ENCODE results near the gene SULT1A4. TPM values are rescaled to one million over a fixed set of nuclear protein-coding genes. Genes with fewer than 3 reads are reported as not detected.
"Not testable (repeated sequence)": the region's sequence is repeated elsewhere in the genome, so short reads cannot be mapped to it uniquely, and the experiment has no call there.

Gene SULT1A4
- total and polyA plus RNA-seq, 8 donors, result 9.5 to 48.2 (median 30.6) TPM

DNA sequence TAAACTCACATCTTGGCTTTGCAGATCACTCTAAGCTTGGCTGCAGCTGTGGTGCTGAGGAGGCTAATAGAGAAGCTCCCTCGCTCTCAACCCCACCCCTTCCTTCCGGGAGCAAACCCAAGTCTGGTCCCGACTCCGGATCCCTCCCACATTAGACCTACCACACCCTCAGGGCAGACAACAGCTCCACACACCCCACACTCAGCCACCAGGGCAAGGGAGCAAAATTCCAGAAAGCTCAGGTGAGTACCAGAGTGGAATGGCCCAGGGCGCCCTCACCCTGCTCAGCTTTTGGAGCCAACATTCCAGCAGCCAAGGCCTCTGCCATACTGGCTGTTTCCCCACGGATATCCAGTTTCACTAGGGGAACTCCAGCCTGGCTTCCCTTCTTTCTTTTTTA, 9.9 kb downstream of the SULT1A4 start:
- intact Hi-C loops (cut with DNase I); H3K4me1 ChIP-seq; H3K27me3 ChIP-seq; H3K9me3 ChIP-seq; H3K36me3 ChIP-seq: not testable (repeated sequence)
- peak; percentile 78 for ATAC-seq
- peak in 2 of 4 donors; percentile 76 to 80 for DNase-seq
- peak overlapping the region in 1 of 2 donors; percentile 17 for H3K4me3 ChIP-seq
- H3K27ac ChIP-seq, result peak overlapping the region; percentile 54 to 63

DNA sequence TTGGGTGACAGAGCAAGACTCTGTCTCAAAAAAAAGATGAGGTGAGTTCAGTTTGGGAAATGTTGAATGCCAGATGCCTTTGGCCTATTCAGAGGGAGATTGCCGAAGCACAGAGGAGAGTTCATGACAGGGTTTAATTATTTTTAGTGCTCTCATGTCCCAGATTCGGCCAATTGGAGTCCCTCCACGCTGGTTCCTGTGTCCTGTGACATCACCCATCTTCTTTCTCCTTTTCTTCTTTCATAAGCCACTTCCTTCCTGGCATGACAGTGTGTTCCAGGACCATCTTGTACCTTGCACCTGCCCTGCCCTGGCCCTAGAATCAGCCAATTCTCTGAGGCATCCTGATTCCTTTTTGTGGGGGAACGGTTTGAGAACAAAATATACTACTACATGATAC, 12.4 kb downstream of the SULT1A4 start:
- H3K27ac ChIP-seq; H3K4me1 ChIP-seq; H3K4me3 ChIP-seq; DNase-seq; H3K27me3 ChIP-seq; ATAC-seq; H3K9me3 ChIP-seq; H3K36me3 ChIP-seq; intact Hi-C loops (cut with DNase I): not testable (repeated sequence)

DNA sequence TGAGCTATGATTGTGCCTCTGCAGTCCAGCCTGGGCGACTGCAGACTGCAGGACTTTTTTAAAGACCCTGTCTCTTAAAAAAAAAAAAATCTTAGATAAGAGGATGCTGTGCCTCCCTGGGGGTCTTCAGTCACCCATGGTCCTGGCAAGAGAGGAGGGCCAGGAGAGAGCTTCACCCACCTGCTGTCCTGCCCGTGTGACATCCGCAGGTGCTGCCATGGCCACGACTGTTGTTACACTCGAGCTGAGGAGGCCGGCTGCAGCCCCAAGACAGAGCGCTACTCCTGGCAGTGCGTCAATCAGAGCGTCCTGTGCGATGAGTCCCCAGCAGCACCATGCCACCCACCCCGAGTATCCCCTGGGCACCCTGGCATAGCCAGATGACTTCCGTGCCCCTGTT, 22.6 kb downstream of the SULT1A4 start:
- H3K4me1 ChIP-seq; ATAC-seq; H3K9me3 ChIP-seq; H3K27me3 ChIP-seq; H3K27ac ChIP-seq; H3K36me3 ChIP-seq; H3K4me3 ChIP-seq; intact Hi-C loops (cut with DNase I): not testable (repeated sequence)
- peak in 2 of 4 donors; percentile 27 to 73 for DNase-seq

DNA sequence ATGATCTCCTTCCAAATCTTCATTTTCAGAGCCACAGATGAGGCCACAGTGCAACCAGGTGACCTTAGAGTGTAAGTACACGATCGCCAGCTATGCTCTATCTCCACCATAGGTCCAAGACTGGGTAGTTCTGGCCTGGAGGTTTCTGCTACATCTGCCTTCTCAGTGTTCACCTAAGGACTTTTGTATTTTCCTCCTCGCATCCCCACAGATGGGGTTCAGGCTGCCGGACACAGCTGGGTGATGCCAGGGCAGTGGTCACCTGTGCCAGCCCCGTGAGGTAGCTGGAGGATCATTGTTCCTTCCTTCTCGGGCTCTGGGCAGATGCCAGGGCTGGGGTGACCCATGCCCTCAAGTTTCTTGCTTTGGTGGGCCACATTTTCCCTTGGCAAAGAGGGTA, 46.6 kb downstream of the SULT1A4 start, which contains the start of gene NPIPB12:
Gene NPIPB12 (minus strand): TSS at position 101 of the 400 bp plus-strand sequence.
- intact Hi-C loops (cut with DNase I); H3K9me3 ChIP-seq; H3K4me3 ChIP-seq; H3K4me1 ChIP-seq; H3K36me3 ChIP-seq; DNase-seq; H3K27me3 ChIP-seq; H3K27ac ChIP-seq; ATAC-seq: not testable (repeated sequence)

Other genes with a start within 250 kb of the SULT1A4 start
- gene NPIPB11, start 53.2 kb upstream of the SULT1A4 start, total RNA-seq, result 1 to 10 TPM in 1 of 2 donors, under 1 TPM in 1; 0.32 to 1.2 TPM
- gene NPIPB11, start 53.2 kb upstream of the SULT1A4 start, polyA plus RNA-seq (ENCODE audit: insufficient read length in 6 of 6), result 1 to 10 TPM; 2.7 to 7.6 (median 4.1) TPM
- gene BOLA2, start 5.6 kb upstream of the SULT1A4 start, total RNA-seq, result 1 to 10 TPM; 2.9 to 8.8 TPM
- gene BOLA2, start 5.6 kb upstream of the SULT1A4 start, polyA plus RNA-seq (ENCODE audit: insufficient read length in 6 of 6), result 1 to 10 TPM; 3.9 to 8.3 (median 5.5) TPM
- 10 to 100 TPM; 35.1 to 42.0 TPM for gene SLX1B, start 5.4 kb upstream of the SULT1A4 start, total RNA-seq
- 10 to 100 TPM in 3 of 6 donors, 1 to 10 TPM in 3; 2.0 to 19.9 (median 9.0) TPM for gene SLX1B, start 5.4 kb upstream of the SULT1A4 start, polyA plus RNA-seq (ENCODE audit: insufficient read length in 6 of 6)
- gene NPIPB12, start 46.5 kb downstream of the SULT1A4 start, total RNA-seq, result 10 to 100 TPM; 34.0 to 55.0 TPM
- gene NPIPB12, start 46.5 kb downstream of the SULT1A4 start, polyA plus RNA-seq (ENCODE audit: insufficient read length in 6 of 6), result 100 to 1,000 TPM in 3 of 6 donors, 10 to 100 TPM in 3; 68.2 to 107 (median 93.9) TPM
- gene SPN, start 203.3 kb downstream of the SULT1A4 start, total RNA-seq, result 10 to 100 TPM; 27.7 to 29.1 TPM
- gene SPN, start 203.3 kb downstream of the SULT1A4 start, polyA plus RNA-seq (ENCODE audit: insufficient read length in 6 of 6), result 1 to 10 TPM; 1.9 to 2.6 (median 2.4) TPM
- gene QPRT, start 219.3 kb downstream of the SULT1A4 start, total RNA-seq, result 10 to 100 TPM; 21.9 to 27.1 TPM
- gene QPRT, start 219.3 kb downstream of the SULT1A4 start, polyA plus RNA-seq (ENCODE audit: insufficient read length in 6 of 6), result 10 to 100 TPM; 46.2 to 58.8 (median 56.1) TPM